GM19023 (cell line): ENCODE data around the gene CRLF1.

ENCODE experiments used
- ATAC-seq: cut with Tn5 transposase; IDR thresholded peaks from one replicate; pipeline ENCODE4 v1.9.1; 2021; ENCODE audit warnings: mild to moderate bottlenecking, moderate library complexity; ENCODE audit not compliant: unreplicated experiment

The CRLF1 gene

DNA sequence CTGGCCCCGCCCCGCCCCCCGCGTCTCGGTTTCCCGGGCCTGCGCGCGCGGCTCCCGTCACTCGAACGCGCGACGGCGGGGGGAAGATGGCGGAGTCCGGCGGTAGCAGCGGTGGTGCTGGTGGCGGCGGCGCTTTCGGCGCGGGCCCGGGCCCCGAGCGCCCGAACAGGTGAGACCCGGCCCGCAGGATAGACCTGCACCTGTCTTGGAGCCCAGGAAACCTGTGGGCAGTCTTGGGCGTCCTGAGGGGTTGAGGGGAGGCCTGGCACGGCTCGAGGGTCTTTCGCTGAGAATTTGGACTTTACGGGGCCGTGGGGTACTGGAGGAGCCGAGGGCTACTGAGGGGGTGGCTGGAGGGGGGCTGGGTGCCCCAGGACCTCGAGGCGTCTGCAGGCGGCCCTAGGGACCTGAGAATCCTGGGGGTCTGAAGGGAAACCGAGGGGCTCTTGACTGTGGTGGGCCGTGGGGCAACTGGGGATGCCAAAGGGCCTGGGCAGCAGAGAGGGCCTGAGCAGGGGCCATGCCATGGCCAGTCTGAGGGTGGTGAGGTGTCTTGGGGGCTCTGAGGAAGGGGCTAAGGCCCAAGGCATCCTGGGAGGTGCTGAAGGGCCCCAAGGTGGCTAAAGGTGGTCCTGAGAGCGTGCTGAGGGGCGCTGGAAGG lies 30.5 kb upstream of the CRLF1 start, which contains the start of gene KLHL26:
Gene KLHL26, plus strand, starts transcription at position 60 of the 661 bp plus-strand sequence. Its CDS starts 27 bp downstream, at position 87.
- no peak for ATAC-seq

- ATAC-seq: peak; percentile 90
Measured at GRCh38 chr19:18636183-18636968, 29.8 kb upstream of the CRLF1 start.

DNA sequence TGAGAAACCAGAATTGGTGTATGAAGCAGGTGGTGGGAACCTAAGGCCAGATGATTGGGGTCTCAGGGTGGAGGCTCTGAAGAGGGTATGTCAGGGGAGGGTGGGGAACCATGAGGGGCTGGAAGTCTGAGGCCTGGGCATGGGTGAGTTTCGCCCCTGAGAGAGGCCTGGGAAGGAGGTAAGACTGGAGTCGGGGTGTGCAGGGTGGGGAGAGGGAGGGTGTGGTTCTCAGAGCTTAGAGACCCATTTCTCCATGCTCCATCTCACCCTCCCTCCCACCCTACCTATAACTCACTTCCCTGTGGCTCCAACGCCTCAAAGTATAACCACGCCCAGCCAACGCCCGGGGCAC lies 29.2 kb upstream of the CRLF1 start:
- ATAC-seq: no peak

GRCh38 chr19:18634612-18635297 lies 28.2 kb upstream of the CRLF1 start:
- ATAC-seq: no peak

DNA sequence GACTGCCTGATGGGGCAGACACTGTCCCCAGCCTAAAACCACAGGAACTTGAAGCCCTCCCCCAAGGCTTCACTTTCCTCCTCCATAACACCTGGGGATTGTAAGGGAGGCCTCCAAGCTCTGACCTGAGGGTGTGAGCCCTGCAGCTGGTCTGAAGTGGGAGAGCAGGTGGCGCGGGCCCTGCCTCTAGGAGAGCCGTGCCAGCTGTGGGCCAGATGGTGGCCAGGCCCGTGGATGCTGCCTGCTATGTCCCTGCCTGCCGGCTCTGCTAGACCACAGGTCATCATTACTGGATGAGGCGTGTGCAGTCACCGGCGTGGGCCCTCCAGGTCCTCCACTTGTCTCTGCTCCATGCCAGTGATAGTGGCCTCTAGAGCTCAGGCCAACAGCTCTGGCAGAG lies 26.7 kb upstream of the CRLF1 start:
- ATAC-seq: no peak

DNA sequence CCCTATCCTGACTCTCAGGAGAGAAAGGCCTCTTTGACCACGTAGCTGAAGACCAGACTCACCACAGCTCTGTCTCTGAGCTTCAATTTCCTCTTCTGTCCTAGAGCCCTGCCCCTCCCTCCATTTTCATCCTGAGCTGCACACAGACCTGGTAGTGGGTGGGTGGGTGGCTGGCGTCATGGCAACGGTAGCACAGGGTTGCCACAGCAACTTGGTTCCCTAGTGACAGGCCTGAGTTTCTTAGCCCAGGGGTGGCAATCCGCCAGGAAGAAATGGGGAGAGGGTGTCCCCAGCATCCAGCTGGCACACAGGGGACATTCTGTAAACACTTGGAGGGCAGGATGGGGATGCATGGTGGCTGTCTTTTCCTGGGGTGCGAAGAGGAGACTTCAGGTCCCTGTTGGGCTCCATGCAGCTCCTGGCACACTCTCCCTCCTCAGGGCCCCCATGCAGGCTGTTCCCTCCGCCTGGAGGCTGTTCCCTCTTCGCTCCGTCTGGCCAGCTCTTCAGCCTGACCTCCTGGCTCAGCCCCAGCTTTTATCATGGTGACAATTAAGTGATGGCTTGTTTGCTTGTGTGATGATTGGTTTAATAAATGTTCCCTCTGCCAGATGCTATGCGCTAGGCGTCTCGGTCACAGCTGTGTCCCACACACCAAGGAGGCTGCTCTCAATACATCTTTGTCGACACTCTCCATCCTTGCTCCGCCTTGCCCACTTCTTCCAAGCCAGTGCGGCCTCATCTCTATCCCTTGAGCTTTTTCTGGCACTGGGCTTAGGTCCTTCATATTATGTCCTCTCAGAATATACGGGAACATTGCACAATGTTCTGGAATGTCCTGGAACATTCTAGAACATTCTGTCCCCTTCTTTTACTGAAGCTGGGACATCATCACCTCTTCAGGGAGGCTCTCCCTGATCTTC lies 22.8 kb upstream of the CRLF1 start:
- no peak for ATAC-seq

- no peak for ATAC-seq
Measured at GRCh38 chr19:18626906-18627305, 20.3 kb upstream of the CRLF1 start.

DNA sequence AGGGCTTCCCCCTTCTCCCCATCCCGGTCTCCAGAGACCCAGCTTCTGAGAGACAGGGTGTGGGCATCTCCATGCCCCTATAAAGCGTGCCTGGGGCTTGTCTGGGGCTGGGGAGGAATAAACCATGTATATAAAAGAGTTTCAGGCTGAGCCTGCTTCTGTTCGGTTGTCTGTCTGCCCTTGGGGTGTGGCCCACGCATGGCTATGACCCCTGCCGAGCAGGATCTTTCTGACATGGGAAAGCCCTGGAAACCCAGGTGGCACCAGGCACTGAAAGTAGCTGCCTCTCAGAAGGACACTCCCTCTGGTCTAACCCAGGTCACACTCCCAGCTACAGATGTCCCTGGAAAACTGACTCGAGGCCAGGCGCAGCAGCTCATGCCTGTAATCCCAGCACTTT lies 14.3 kb upstream of the CRLF1 start:
- no peak for ATAC-seq

GRCh38 chr19:18620311-18620710 lies 13.7 kb upstream of the CRLF1 start:
- ATAC-seq: no peak

- no peak for ATAC-seq
Measured at GRCh38 chr19:18618236-18618635, 11.6 kb upstream of the CRLF1 start.

DNA sequence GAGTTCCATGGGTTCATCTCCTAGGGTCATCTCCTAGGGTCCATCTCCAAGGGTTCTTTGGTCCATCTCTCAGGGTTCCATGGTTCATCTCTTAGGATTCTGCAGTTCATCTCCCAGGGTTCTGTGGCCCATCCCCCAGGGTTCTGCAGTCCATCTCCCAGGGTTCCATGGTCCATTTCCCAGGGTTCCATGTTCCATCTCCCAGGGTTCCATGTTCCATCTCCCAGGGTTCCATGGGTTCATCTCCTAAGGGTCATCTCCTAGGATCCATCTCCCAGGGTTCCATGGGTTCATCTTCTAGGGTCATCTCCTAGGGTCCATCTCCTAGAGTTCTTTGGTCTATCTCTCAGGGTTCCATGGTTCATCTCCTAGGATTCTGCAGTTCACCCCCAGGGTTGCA lies 11.0 kb upstream of the CRLF1 start:
- ATAC-seq: no peak

DNA sequence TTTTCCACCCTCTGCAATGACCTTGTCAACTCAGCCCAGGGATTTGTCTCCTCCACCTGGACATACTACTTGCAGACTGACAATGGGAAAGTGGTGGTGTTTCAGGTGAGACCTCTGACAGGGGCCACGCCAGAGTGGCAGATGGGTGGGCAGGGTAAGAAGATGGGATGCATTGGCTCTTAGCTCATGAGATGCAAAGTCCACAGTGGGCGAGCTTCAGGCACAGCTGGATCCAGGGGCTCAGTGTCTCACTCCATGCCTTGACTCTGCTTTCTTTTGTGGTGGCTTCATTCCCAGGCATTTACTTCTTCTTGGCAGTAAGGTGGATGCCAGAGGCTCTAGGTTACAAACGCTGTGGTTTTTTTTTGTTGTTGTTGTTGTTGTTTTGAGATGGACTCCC lies 9.4 kb upstream of the CRLF1 start:
- no peak for ATAC-seq

DNA sequence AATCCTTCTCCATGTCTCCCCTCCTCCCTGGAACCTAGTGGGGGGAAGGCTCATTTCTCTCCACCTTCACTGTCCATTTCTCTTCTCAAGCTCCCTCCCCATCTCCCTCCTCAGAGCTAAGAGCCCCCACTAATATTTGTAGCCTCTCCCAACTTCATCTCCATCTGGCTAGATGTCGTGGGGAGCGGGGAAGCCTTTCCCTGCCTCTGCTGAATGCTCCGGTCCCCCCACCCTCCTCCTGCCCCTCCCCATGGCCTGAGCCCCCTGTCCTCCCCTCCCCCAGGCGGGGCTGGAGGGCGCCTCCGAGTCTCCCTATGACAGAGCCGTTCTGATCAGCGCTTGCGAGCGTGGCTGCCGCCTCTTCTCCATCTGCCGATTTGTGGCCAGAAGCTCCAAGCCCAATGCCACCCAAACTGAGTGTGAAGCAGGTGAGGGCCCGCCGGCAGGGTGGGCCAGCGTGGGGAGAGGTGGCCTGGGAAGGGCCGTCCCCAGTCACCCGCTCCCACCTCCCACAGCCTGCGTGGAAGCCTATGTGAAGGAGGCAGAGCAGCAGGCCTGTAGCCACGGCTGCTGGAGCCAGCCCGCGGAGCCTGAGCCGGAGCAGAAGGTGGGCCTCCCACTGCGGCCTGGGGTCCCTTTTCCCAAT lies 7.1 kb upstream of the CRLF1 start:
- no peak for ATAC-seq

- no peak for ATAC-seq
Measured at GRCh38 chr19:18612772-18613588, 6.4 kb upstream of the CRLF1 start, which contains the start of gene TMEM59L. Gene TMEM59L (plus strand): TSS chr19:18612870. CDS start chr19:18612959, 89 bp downstream.

DNA sequence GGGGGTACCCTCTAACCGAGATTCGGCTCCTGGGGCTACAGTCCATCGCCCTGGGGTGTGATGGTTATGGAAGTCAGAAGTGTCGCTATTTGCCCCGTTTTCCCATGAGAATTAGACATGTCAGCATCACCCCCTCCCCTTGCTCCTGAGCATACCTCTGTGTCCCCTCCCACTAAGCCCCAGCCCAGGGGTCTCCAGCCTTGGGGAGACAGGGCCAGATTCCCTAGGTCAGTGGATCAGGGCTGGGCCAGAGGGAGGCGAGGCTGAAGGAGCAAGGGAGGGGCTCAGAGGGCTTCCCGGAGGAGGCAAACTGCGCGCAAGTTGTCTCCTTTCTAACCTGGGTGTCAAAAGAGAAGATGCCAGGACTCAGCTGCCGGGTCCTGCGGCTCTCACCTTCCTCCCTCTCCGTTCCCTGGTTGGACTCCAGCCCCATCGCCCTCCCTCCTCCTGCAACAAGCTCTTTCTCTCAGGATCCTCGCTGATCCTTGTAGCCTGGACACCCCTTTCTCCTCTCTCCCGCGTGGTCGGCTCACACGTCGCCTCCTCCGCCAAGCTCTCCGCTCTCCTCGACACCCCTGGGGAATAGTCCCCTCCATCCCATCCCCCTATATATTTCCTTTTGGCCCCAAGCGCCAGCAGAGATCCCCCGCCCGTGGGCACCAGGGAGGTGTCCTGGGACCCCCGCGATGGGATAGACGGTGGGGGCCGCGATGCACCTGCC lies 5.6 kb upstream of the CRLF1 start:
- no peak for ATAC-seq

DNA sequence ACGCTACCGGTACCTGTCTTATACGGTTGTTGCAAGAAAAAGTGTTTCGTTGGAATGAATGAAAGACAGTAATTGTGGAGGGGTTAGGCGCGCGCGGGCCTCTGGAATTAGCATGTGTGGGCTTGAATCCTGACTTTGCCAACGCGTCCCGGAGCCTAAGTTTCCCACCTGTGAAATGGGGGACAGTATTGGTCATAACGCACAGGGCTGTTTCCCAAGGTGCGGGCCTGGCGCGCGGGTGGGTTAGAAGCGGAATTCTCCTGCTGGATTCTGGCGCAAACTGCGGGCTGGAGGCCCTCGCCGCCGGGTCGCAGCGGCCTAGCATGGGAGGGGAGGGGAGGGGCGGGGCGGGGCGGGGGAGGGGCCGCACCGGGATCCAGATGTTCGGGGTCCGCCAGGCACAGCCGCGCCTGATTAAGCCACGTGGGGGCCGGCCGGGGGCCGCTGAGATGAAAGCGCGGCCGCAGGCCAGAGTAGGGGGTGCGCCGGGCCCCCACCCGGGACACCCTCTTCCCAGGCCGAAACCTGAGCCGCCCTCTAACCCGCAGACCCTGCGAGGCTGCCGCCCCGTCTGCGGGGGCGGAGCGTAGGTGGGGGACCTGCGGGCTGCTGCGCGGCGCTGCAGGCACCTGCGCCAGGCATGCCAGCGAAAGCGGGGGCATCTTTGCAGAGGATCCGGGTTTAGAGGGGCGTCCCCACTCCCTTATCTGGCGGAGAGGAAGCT lies 4.9 kb upstream of the CRLF1 start:
- no peak for ATAC-seq

DNA sequence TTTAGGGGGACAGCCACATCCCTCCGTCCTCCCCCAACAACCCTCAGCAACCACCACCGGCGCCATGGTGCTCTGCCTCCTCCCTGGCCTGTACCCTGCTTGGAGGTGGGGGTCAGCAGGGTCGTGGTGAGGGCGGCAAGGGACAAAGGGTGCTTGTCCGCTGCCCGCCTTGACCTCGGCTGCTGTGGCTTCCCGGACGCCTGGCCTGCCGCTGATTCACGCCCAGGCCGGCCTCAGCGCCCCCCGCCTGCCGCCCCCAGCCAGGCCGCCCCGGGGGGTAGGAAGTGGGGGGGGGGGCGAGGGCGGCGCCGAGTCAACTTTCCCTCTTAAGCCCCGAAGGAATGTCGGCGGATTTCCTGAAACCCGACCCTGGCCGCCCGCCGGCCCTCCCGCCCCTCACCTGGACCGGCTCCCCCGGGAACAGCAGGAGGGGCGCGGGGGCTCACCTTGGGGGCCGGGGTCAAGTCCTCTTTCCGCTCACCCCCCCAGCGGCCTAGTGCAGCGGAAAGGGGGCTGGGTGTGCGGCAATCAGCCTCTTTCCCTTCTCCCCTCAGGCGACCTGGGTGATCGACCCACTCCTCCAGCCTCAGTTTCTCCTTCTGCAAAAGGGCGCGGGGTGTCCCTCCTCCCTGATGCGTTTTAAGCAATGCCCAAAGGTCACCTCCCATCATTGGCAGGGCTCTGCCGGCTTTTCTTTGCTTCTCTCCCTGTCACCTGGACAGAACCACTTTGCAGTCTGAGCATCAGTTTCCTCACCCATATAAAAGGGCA lies 4.1 kb upstream of the CRLF1 start:
- ATAC-seq: no peak

DNA sequence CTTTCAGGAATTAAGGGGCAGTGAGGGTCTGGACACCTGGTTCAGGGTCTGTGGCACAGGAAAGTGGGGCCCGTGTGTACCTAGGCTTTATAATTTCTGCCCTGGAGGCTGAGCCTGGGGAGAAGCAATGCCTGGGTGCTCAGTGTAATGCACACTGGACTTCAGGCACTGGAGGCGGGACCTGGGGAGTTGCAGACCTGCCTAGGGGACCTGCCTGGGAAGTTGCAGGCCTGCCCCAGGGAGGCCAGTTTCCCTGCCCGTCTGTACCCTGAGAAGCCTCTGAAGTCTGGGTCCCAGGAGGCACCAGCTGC lies 3.6 kb upstream of the CRLF1 start:
- ATAC-seq: no peak
